K562 (cell line): ENCODE measurements around the gene TNIK. TPM values are rescaled to one million over a fixed set of nuclear protein-coding genes. Genes with fewer than 3 reads are reported as not detected.

Experiments
- ATAC-seq: fragments of 200-7000 bp; cut with Tn5 transposase; 3 replicates; pipeline ENCODE4 v1.9.1; 2020; ENCODE audit warnings: moderate library complexity
- BruUV-seq: library from RNA; stranded (reverse); fragments of 400-500 nt; replicated peaks from 2 replicates; lab custom pipeline; 2021; lab: Mats Ljungman, UMichigan
- CTCF ChIA-PET: fragments of 300-600 bp; formaldehyde crosslinking; extraction: SDS; loops from one replicate; lab custom pipeline; 2021; ENCODE audit warnings: low intra/inter-chr PET ratio; lab: Yijun Ruan, JAX
- POLR2A ChIA-PET: fragments of 300-600, 350-650 bp; sonication (Branson Sonifier 250); formaldehyde crosslinking; extraction: SDS; loops from one replicate; lab custom pipeline; 2021; ENCODE audit warnings: antibody characterized with exemption, inconsistent platforms; lab: Yijun Ruan, JAX
- DNase-seq, 4 experiments: peaks; one replicate each; pipeline versions ENCODE4 v3.0.0 to v3.0.0-alpha.2; 2011 to 2018; ENCODE audit warnings: low spot score in 3 of 4, mixed read lengths in 3 of 4; ENCODE audit errors: extremely low read depth in 1 of 4
- FAIRE-seq: peaks from 2 replicates; lab custom pipeline; 2011; peaks lifted over from hg19 to GRCh38; lab: Jason Lieb, UNC
- H2AFZ ChIP-seq: 2 replicates; pipeline ENCODE4 v1.6.0; 2011; ENCODE audit warnings: low read depth, low read length, control low read depth, inconsistent platforms
- H3K27ac ChIP-seq: fragments of 200-600 bp; 3 replicates; pipeline ENCODE4 v1.8.0; 2011; ENCODE audit warnings: low read depth, mild to moderate bottlenecking, control low read depth, inconsistent platforms, low read length, moderate library complexity, mixed read lengths; ENCODE audit errors: extremely low read depth
- H3K27me3 ChIP-seq, 2 experiments: fragments of 300-600 bp in 1 of 2; 2 replicates in 1 of 2; 3 replicates in 1 of 2; pipeline versions ENCODE4 v1.6.0 to v1.8.0; 2011; ENCODE audit warnings: inconsistent platforms in 2 of 2, low read length in 2 of 2, mild to moderate bottlenecking in 1 of 2, mixed read lengths in 1 of 2, moderate library complexity in 1 of 2; ENCODE audit not compliant: control insufficient read depth in 2 of 2, insufficient read depth in 2 of 2
- H3K36me3 ChIP-seq: fragments of 300-600 bp; 3 replicates; pipeline ENCODE4 v1.8.0; 2011; ENCODE audit warnings: mild to moderate bottlenecking, low read length, inconsistent platforms; ENCODE audit not compliant: control insufficient read depth, insufficient read depth
- H3K4me1 ChIP-seq, 2 experiments: fragments of 200-600 bp in 1 of 2; replicated peaks in 1 of 2; 2 replicates in 1 of 2; 3 replicates in 1 of 2; pipeline versions ENCODE4 v1.5.1 to v1.8.0; 2011; ENCODE audit warnings: inconsistent platforms in 2 of 2, low read length in 2 of 2, mild to moderate bottlenecking in 1 of 2, mixed read lengths in 1 of 2, moderate library complexity in 1 of 2; ENCODE audit not compliant: control insufficient read depth in 2 of 2, insufficient read depth in 2 of 2
- H3K4me2 ChIP-seq: 2 replicates; pipeline ENCODE4 v1.6.1; 2011; ENCODE audit warnings: low read length, control low read depth, inconsistent platforms, mixed read lengths; ENCODE audit not compliant: insufficient read depth
- H3K4me3 ChIP-seq: fragments of 200-600 bp; sonication (generic), shearing (Covaris generic); 2 replicates; pipeline ENCODE4 v1.5.1; 2016; ENCODE audit warnings: control low read depth, inconsistent platforms
- H3K79me2 ChIP-seq: fragments of 200-600 bp; 3 replicates; pipeline ENCODE4 v1.8.0; 2011; ENCODE audit warnings: low read length, inconsistent platforms; ENCODE audit not compliant: control insufficient read depth, insufficient read depth
- H3K9ac ChIP-seq, 2 experiments: 2 replicates each; pipeline versions ENCODE4 v1.6.0 to v1.6.1; 2011; ENCODE audit warnings: low read depth in 2 of 2, low read length in 2 of 2, control low read depth in 1 of 2, inconsistent platforms in 1 of 2, mild to moderate bottlenecking in 1 of 2, mixed read lengths in 1 of 2; ENCODE audit not compliant: insufficient read depth in 1 of 2
- H3K9me1 ChIP-seq: one replicate; pipeline ENCODE4 v1.6.0; 2011; ENCODE audit warnings: inconsistent platforms, mild to moderate bottlenecking, low read length, moderate library complexity; ENCODE audit not compliant: control insufficient read depth, insufficient read depth
- H3K9me3 ChIP-seq: replicated peaks from 2 replicates; pipeline ENCODE4 v1.5.1; 2011; ENCODE audit warnings: low read depth, low read length, inconsistent platforms; ENCODE audit not compliant: control insufficient read depth, insufficient read depth
- H4K20me1 ChIP-seq: replicated peaks from 2 replicates; pipeline ENCODE4 v1.6.1; 2011; ENCODE audit warnings: low read length, inconsistent platforms, mixed read lengths; ENCODE audit not compliant: control insufficient read depth, insufficient read depth
- HINFP ChIP-seq: fragments of 450-650 bp; conservative IDR thresholded peaks from 2 replicates; pipeline ENCODE4 v1.6.1; 2016; ENCODE audit warnings: missing genetic modification characterization, low read depth, mild to moderate bottlenecking, control low read depth, missing compliant biosample characterization
- HIVEP1 ChIP-seq: fragments of 250-450 bp; sonication (Bioruptor Pico); IDR thresholded peaks from 2 replicates; pipeline ENCODE4 v1.4.0; 2020; ENCODE audit warnings: mild to moderate bottlenecking
- HMGN3 ChIP-seq: IDR thresholded peaks from 2 replicates; pipeline ENCODE4 v1.6.1; 2011; ENCODE audit warnings: borderline replicate concordance, low read depth, mild to moderate bottlenecking, mixed read lengths, low read length; ENCODE audit not compliant: insufficient read length; ENCODE audit errors: extremely low read depth
- IRF1 ChIP-seq: sonication (generic); formaldehyde crosslinking; IDR thresholded peaks from 2 replicates; pipeline ENCODE4 v1.8.0; 2022; ENCODE audit warnings: missing genetic modification reagents, mild to moderate bottlenecking, borderline replicate concordance
- RERE ChIP-seq: sonication (generic); formaldehyde crosslinking; IDR thresholded peaks from 2 replicates; pipeline ENCODE4 v1.8.0; 2023; ENCODE audit warnings: missing genetic modification reagents, mild to moderate bottlenecking, borderline replicate concordance
- RNF219 ChIP-seq: fragments of 250-450 bp; sonication (Bioruptor Pico); IDR thresholded peaks from 2 replicates; pipeline ENCODE4 v1.5.0; 2022; ENCODE audit warnings: mild to moderate bottlenecking
- THRA ChIP-seq: fragments of 450-650 bp; IDR thresholded peaks from 2 replicates; pipeline ENCODE4 v1.6.1; 2017; ENCODE audit warnings: mild to moderate bottlenecking, moderate library complexity
- TRIM24 ChIP-seq, 2 experiments: fragments of 450-650 bp; IDR thresholded peaks; 2 replicates each; pipeline ENCODE4 v1.6.1; 2016
- ZNF121 ChIP-seq: sonication (generic); formaldehyde crosslinking; conservative IDR thresholded peaks from 2 replicates; pipeline ENCODE4 v1.8.0; 2022; ENCODE audit warnings: missing genetic modification reagents
- ZNF134 ChIP-seq: fragments of 250-450 bp; sonication (Bioruptor Pico); conservative IDR thresholded peaks from 2 replicates; pipeline ENCODE4 v1.4.0; 2020
- WGBS: fragments of 100-300 bp; shearing (Covaris generic); methylation state at CpG from one replicate; pipeline ENCODE4 v1.1.6; 2016; ENCODE audit warnings: low coverage, mixed read lengths; ENCODE audit not compliant: insufficient coverage; ENCODE audit errors: missing lambda C conversion rate; 5-methylcytosine and 5-hydroxymethylcytosine counted together
- in situ Hi-C: fragments of 300-500 bp; cut with MboI; formaldehyde crosslinking; loops from 4 replicates; pipeline ENCODE4 v1.15.0; 2018; ENCODE audit warnings: inconsistent platforms, mixed read lengths
- intact Hi-C: fragments of 100-400 bp; cut with micrococcal nuclease; formaldehyde crosslinking; loops from 2 replicates; pipeline ENCODE4 v1.14.2; 2022
- polyA plus RNA-seq, 8 experiments: library from polyadenylated mRNA; depleted of rRNA in 4 of 8; stranded (reverse) in 5 of 8; unstranded in 3 of 8; fragments of >200 nt; fragmentation: Nextera tagmentation in 2 of 8; fragmentation: Illumina TruSeq in 1 of 8; extraction: Ambion mirVana in 2 of 8; extraction: Trizol in 1 of 8; gene quantifications; 2 replicates each; pipeline versions ENCODE4 v1.2.1 to v1.2.3, GENCODE V29; 2011 to 2014; ENCODE audit warnings: inconsistent platforms in 1 of 8, missing spikeins in 1 of 8
- total RNA-seq, 7 experiments: library from RNA; depleted of rRNA in 6 of 7; stranded (reverse); fragments of >200 nt in 6 of 7; fragmentation: Illumina TruSeq in 2 of 7; extraction: Trizol in 2 of 7; gene quantifications; 2 replicates each; pipeline versions ENCODE4 v1.2.1 to v1.2.3, GENCODE V29; 2011 to 2021; ENCODE audit warnings: low replicate concordance in 1 of 7

TNIK gene
- total and polyA plus RNA-seq, 9 of the 15 experiments (the other 6 are each of a cell fraction or from before 2014, with no cell fraction given) = 6.6 to 39.0 (median 24.7) TPM

GRCh38 chr3:171377859-171378258, 82.3 kb downstream of the TNIK start:
- Histone ChIP-seq H3K36me3 (no peaks in the 10 kb centered on the region), H4K20me1 (peaks cover 18% of the 10 kb centered on the region; the same call in 1 of the 2 replicates), H3K9me1 (peaks cover 6% of the 10 kb centered on the region), H3K9ac (no peak overlapping the region), H3K27me3 (no peaks in the 10 kb centered on the region), H3K79me2 (peaks cover 50% of the 10 kb centered on the region), H3K4me1 (peaks cover 0 to 43% of the 10 kb centered on the region in 2 experiments; a peak in 4 of 5 replicates), H3K4me3 (no peak overlapping the region), H3K4me2 (no peak overlapping the region), H3K27ac (no peak overlapping the region), H2AFZ (no peak overlapping the region), H3K9me3 (no peaks in the 10 kb centered on the region)
- BruUV-seq = no TSS peak
- CTCF ChIA-PET = no interaction called here
- intact Hi-C loops = loop anchor here (10.0 kb wide), 1 partner anchor 77 kb away; no protein-coding TSS in a partner anchor
- ATAC-seq (no peak), DNase-seq (no peak), FAIRE-seq (no peak)
- in situ Hi-C loops = no loop called here
- POLR2A ChIA-PET = interaction anchor here (0.8 kb wide), 1 partner anchor 80 kb away, joined by 3 read pairs; no protein-coding TSS in a partner anchor
- WGBS = 89% methylated on average over 1 of the region's 1 CpG
- TF ChIP-seq RERE (no peak), HMGN3 (no peak), ZNF134 (CRISPR knock-in tag) (no peak), HIVEP1 (CRISPR knock-in tag) (no peak), ZNF121 (CRISPR knock-in tag) (no peak), IRF1 (CRISPR knock-in tag) (no peak), RNF219 (CRISPR knock-in tag) (no peak), HINFP (tag) (no peak), TRIM24 (IDR thresholded peaks at IDR 0.05) (no peak), THRA (no peak)
